MCF 10A (cell line): Measurements from ENCODE around the gene ISG20L2. TPM values are rescaled to one million over a fixed set of nuclear protein-coding genes. Genes with fewer than 3 reads are reported as not detected.

ENCODE experiments used
- BruUV-seq: library from RNA; stranded (reverse); fragments of 400-500 nt; replicated peaks from 2 replicates; lab custom pipeline; 2021; lab: Mats Ljungman, UMichigan
- CTCF ChIA-PET: fragments of 300-600 bp; sonication (Branson Sonifier 250); formaldehyde crosslinking; extraction: SDS; loops from one replicate; lab custom pipeline; 2021; ENCODE audit warnings: antibody characterized with exemption, inconsistent platforms; lab: Yijun Ruan, JAX
- POLR2A ChIA-PET: fragments of 300-600, 350-650 bp; sonication (Branson Sonifier 250); formaldehyde crosslinking; extraction: SDS; loops from one replicate; lab custom pipeline; 2020; ENCODE audit warnings: antibody characterized with exemption, inconsistent platforms; lab: Yijun Ruan, JAX
- DNase-seq: peaks from one replicate; pipeline ENCODE4 v3.0.0-alpha.2; 2018; ENCODE audit not compliant: unreplicated experiment
- H3K27ac Mint-ChIP-seq: one replicate; pipeline ENCODE4 v1.8.0; 2022; ENCODE audit warnings: mild to moderate bottlenecking, low read depth, mixed read lengths; ENCODE audit not compliant: unreplicated experiment
- H3K27me3 Mint-ChIP-seq: one replicate; pipeline ENCODE4 v1.8.0; 2022; ENCODE audit warnings: mixed read lengths; ENCODE audit not compliant: insufficient read depth, unreplicated experiment
- H3K36me3 Mint-ChIP-seq: one replicate; pipeline ENCODE4 v1.8.0; 2022; ENCODE audit warnings: mild to moderate bottlenecking, moderate library complexity, mixed read lengths; ENCODE audit not compliant: insufficient read depth, unreplicated experiment
- H3K4me1 Mint-ChIP-seq: one replicate; pipeline ENCODE4 v1.8.0; 2022; ENCODE audit warnings: mixed read lengths; ENCODE audit not compliant: insufficient read depth, unreplicated experiment
- H3K4me3 Mint-ChIP-seq: one replicate; pipeline ENCODE4 v1.8.0; 2022; ENCODE audit warnings: mild to moderate bottlenecking, moderate library complexity, mixed read lengths; ENCODE audit not compliant: unreplicated experiment
- H3K9me3 Mint-ChIP-seq: one replicate; pipeline ENCODE4 v1.8.0; 2022; ENCODE audit warnings: mixed read lengths; ENCODE audit not compliant: unreplicated experiment
- intact Hi-C: fragments of 100-400 bp; cut with micrococcal nuclease; formaldehyde crosslinking; loops from 2 replicates; pipeline ENCODE4 v1.14.1; 2022
- total RNA-seq: library from RNA; stranded (reverse); gene quantifications from 2 replicates; pipeline ENCODE4 v1.2.3, GENCODE V29; 2022
- TF ChIP-seq, protein P1 (sequence below): fragments of 200-600 bp; IDR thresholded peaks from one replicate; pipeline ENCODE4 v1.8.0; 2022; ENCODE audit warnings: antibody characterized with exemption, mild to moderate bottlenecking; ENCODE audit not compliant: unreplicated experiment

ISG20L2 gene
- total RNA-seq, 1 experiment from 2014 or later, result 57.5 TPM

DNA sequence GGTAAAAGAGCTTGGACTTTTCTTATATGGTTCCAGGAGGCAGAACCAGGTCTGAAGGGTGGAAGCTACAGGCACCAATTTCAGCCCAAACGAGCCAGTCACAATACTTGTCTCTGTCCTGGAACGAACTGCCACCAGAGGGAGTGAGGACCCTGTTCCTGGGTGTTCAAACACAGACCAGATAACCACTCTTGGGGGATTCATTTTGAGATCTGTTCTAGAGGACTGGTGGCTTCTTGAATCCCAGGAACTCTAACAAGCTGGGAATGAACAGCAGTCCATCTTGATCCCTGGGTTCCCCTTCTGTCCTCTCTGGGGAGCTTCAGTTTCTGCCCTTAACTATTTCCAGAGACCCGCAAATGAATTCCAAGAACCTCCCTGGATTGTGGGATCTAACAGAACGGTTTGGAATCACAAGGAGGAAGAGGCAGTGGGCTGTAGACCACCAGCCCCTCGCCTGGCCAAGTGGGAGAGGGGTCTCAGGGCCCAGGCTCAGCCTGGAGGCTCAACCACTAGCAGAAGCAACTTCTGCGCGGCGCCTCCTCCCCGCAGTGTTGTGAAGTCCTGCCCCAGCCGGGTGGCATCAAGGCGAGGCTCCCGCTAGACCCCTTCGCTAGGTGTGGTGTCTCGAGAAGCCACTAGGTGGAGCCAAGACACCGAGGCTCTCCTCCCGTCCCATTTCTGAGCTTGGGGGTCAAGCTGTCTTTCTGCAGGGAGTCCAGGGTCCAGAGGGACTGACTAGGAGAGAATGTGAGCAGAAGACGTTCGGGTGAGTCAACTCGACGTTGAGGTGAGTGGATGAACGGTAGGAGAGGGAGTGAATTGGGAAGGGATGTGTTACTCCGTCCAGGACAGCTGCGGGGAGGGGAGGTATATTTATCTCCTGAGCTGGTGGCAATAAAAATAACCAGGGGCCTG, 39.3 kb downstream of the ISG20L2 start:
- intact Hi-C loops, result loop anchor here (1.0 kb wide), 4 partner anchors 16 to 201 kb away; partner anchors contain the start of genes CRABP2 and NTRK1
- no peak overlapping the region for H3K4me3 Mint-ChIP-seq
- peaks cover 37% of the 10 kb centered on the region for H3K27me3 Mint-ChIP-seq
- peaks cover 32% of the 10 kb centered on the region for H3K4me1 Mint-ChIP-seq
- H3K9me3 Mint-ChIP-seq, result no peaks in the 10 kb centered on the region
- H3K36me3 Mint-ChIP-seq, result no peaks in the 10 kb centered on the region
- peak; percentile 92 for DNase-seq
- no peak overlapping the region for H3K27ac Mint-ChIP-seq
- POLR2A ChIA-PET, result interaction anchor here (0.6 to 9.7 kb wide), 14 partner anchors 10 to 238 kb away, joined by 3 to 187 read pairs (median 4); partner anchors contain the start of genes CRABP2, HDGF, ISG20L2 and METTL25B
- TF ChIP-seq, protein P1, sequence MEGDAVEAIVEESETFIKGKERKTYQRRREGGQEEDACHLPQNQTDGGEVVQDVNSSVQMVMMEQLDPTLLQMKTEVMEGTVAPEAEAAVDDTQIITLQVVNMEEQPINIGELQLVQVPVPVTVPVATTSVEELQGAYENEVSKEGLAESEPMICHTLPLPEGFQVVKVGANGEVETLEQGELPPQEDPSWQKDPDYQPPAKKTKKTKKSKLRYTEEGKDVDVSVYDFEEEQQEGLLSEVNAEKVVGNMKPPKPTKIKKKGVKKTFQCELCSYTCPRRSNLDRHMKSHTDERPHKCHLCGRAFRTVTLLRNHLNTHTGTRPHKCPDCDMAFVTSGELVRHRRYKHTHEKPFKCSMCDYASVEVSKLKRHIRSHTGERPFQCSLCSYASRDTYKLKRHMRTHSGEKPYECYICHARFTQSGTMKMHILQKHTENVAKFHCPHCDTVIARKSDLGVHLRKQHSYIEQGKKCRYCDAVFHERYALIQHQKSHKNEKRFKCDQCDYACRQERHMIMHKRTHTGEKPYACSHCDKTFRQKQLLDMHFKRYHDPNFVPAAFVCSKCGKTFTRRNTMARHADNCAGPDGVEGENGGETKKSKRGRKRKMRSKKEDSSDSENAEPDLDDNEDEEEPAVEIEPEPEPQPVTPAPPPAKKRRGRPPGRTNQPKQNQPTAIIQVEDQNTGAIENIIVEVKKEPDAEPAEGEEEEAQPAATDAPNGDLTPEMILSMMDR, result peak; percentile 97
- no TSS peak for BruUV-seq
- CTCF ChIA-PET, result interaction anchor here (0.6 to 47.2 kb wide), 65 partner anchors 11 to 304 kb away, joined by 3 to 2415 read pairs (median 5); partner anchors contain the start of genes CRABP2, HDGF, INSRR and ISG20L2

DNA sequence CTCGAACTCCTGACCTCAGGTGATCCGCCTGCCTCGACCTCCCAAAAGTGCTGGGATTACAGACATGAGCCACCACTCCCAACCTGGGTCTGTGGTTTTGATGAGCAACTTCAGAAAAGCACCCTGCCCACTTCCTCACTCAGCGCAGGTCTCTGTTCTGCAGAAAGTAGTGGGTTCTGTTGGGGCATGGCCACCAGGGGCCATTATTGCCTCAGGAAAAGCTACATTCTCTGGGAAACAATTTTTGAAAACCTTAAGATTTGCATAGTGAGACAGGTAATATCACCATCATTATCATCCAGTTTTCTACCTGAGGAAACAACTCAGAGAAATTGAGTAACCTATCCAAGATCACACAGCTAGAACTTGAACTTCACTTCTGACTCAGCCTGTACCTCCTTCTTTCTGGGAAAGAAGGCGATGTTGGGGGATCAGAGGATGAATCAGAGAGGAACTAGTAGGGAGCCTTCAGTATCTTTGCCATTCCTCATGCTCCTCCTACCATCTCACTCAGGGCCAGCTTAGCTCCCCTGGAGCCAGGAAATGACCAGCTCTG, 44.3 kb downstream of the ISG20L2 start:
- TF ChIP-seq, protein P1, result no peak
- intact Hi-C loops, result no loop called here
- CTCF ChIA-PET, result interaction anchor here (0.6 to 47.2 kb wide), 14 partner anchors 8 to 205 kb away, joined by 3 to 2415 read pairs (median 4); partner anchors contain the start of genes CRABP2, ISG20L2, METTL25B and NTRK1
- POLR2A ChIA-PET, result interaction anchor here (0.6 to 9.7 kb wide), 5 partner anchors 12 to 63 kb away, joined by 3 to 187 read pairs (median 9); partner anchors contain the start of genes ISG20L2 and METTL25B
- Mint-ChIP-seq H3K4me1 (peaks cover 16% of the 10 kb centered on the region), H3K4me3 (no peak overlapping the region), H3K27me3 (peaks cover 17% of the 10 kb centered on the region), H3K27ac (no peak overlapping the region), H3K9me3 (no peaks in the 10 kb centered on the region), H3K36me3 (no peaks in the 10 kb centered on the region)
- BruUV-seq, result no TSS peak
- DNase-seq, result peak; percentile 94

DNA sequence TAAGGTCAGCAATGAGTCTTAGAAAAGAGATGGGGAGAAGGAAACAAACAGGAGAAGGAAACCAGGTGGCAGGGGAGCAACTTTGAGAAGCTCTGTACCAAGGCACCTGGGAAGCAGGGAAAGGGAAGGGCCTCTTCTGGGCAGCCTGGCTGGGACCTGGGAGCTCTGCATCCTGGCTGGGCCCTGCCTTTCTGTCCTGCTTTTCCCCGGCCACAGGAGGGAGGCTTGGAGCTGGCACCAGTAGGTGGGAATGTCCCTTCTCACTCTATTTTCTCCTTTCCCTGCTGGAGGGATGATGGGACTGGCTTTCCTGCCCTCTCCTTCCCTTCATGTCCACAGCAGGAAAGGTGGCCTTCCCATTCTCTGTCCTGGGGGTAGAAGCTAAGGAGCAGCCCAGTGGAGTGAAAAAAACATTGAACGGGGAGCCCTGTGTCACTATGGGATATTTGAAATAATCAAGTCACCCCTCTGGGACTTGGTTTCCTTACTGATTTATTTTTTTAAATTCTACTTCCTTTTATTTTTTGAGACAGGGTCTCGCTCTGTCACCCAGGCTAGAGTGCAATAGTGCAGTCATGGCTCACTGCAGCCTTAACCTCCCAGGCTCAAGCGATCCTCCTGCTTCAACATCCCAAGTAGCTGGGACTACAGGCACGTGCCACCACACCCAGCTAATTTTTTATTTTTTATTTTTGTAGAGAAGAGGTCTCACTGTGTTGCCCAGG, 46.2 kb downstream of the ISG20L2 start:
- POLR2A ChIA-PET, result interaction anchor here (0.6 to 1.6 kb wide), 3 partner anchors 21 to 162 kb away, joined by 3 to 6 read pairs (median 4); no protein-coding TSS in a partner anchor
- DNase-seq, result no peak
- H3K4me3 Mint-ChIP-seq, result no peak overlapping the region
- intact Hi-C loops, result no loop called here
- no peaks in the 10 kb centered on the region for H3K9me3 Mint-ChIP-seq
- CTCF ChIA-PET, result interaction anchor here (0.5 to 47.2 kb wide), 19 partner anchors 7 to 337 kb away, joined by 3 to 2415 read pairs (median 4); partner anchors contain the start of genes CRABP2, ISG20L2, METTL25B and MRPL24
- no peak overlapping the region for H3K27ac Mint-ChIP-seq
- TF ChIP-seq, protein P1, result no peak
- H3K4me1 Mint-ChIP-seq, result peaks cover 23% of the 10 kb centered on the region
- peaks cover 27% of the 10 kb centered on the region for H3K27me3 Mint-ChIP-seq
- no TSS peak for BruUV-seq
- H3K36me3 Mint-ChIP-seq, result peaks cover 5% of the 10 kb centered on the region
